Activated CD8-positive, alpha-beta memory T cell treated with anti-CD3 and anti-CD28 coated beads, Interleukin-2, amount 50 U/mL, for 4 hours (primary cell): ENCODE data around the gene THEMIS.
"Not testable (repeated sequence)": the region's sequence is repeated elsewhere in the genome, so short reads cannot be mapped to it uniquely, and the experiment has no call there.

ENCODE experiments used
- DNase-seq: peaks from one replicate; pipeline ENCODE4 v3.0.0-alpha.2; 2020

Gene THEMIS

GRCh38 chr6:127793396-127793795 lies 107.5 kb downstream of the THEMIS start:
- DNase-seq: no peak

DNA sequence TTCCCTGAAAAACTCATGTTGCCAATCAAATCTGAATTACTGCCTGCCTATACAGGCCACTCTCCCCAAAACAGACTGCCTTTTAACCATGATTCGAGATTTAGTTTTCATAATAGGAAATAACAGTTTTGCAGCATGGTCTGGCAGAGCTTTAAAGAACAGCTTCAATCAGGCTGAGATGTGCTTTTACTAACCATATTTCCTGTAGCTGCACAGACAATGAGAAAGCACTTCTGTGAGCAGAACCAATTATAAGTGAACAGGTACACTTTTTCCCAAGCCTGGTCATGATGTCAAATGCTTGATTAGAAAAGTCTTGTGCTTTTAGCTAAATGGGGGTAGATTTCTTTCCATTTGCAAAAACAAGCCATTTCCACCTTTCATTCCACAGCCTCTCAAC lies 108.2 kb downstream of the THEMIS start:
- no peak for DNase-seq

GRCh38 chr6:127791779-127792528 lies 108.9 kb downstream of the THEMIS start:
- DNase-seq: no peak

DNA sequence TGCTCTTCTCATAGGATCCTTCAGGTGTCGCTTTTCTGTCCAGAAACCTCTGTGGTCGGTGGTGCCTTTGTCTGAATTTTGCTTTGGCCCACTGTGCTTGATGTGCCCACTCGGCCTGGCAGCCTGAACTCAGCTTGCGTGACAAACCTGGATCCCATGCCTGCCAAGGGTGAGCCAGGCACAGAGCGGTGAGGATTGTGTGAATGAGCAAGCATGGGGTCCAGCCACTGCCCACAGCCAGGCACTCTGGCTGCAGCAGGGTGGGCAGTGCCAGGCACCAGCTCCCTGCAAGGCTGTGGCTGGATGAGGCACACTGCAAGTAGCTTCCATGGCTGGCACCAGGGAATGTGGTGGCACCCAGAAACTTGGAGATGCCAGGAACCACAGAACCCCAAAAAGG lies 110.3 kb downstream of the THEMIS start:
- no peak for DNase-seq

GRCh38 chr6:127786109-127786508 lies 114.7 kb downstream of the THEMIS start:
- no peak for DNase-seq

DNA sequence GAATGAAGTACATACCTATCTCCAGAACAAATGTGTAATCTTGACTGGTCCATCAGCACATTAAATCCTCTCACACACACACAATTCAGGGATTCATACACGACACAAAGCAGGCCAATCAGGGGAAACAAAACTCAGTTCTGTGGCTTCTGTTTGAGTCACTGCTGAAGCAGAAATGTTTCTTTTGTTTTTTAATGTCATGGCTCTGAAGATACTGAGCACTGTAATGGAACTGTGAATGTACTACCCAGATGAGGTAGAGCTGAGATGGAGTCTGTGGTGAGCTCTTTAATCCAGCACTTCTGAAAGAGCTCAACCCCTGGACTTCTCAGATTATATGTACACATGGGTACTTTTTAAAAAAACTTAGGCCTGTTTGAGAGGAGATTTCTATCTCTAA lies 116.4 kb downstream of the THEMIS start:
- no peak for DNase-seq

- DNase-seq: not testable (repeated sequence)
Observed at GRCh38 chr6:127781636-127782272, 119.1 kb downstream of the THEMIS start.

DNA sequence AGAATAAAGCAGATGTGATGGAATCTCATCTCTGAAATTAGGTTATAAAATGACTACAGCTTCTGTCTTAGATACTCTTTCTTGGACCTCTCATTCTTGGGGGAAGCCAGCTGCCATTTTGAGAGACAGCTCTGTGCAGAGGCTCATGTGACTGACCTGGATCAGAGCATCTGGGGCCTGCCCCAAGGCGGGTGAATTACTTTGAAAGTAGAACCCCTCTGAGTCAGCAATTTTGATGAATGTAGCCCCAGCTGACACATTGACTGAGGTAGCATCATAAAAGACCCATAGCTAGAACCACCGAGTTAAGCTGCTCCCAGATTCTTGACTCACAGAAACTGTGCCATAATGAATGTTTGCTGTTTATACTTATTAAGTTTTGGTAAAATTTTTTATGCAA lies 124.5 kb downstream of the THEMIS start:
- DNase-seq: no peak

GRCh38 chr6:127775371-127775770 lies 125.5 kb downstream of the THEMIS start:
- no peak for DNase-seq

- no peak for DNase-seq
Observed at GRCh38 chr6:127768745-127769144, 132.1 kb downstream of the THEMIS start.

DNA sequence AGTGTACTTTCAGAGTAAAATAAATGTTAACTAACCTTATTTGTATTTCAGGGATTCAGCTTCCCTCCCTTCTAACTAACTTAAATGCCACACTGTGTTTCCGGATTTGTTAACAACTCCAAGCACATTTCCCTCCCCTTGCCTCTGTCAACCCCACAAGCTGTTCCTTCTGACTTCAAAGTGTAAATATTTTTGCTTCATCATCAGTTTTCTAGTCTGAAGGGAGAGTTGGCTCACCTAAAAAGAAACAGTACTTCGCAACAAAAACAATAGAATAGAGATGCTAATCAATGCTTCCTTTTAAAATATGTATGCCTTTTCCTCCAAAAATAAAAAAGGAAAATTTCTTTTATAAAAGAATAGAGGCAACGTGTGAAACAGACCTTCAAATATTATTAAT lies 132.6 kb downstream of the THEMIS start:
- DNase-seq: no peak

GRCh38 chr6:127765949-127766348 lies 134.9 kb downstream of the THEMIS start:
- no peak for DNase-seq

- no peak for DNase-seq
Observed at GRCh38 chr6:127762284-127762683, 138.6 kb downstream of the THEMIS start.

DNA sequence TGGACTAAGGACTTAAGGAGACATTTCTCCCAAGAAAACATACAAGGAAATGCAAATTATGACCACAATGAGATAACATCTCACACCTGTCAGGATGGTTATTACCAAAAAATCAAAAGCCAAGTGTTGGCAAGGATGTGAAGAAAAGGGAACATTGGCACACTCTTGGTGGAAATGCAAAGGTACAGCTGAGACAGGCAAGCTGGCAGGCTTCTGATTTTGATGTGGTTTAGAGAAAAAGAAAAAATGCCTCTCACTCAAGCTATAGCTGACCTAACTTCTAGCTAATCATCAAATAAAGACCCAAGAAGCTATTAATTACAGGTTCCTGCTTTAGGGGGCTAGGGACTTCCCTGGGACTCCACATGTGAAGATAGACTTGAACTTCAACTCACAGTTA lies 139.8 kb downstream of the THEMIS start:
- no peak for DNase-seq

DNA sequence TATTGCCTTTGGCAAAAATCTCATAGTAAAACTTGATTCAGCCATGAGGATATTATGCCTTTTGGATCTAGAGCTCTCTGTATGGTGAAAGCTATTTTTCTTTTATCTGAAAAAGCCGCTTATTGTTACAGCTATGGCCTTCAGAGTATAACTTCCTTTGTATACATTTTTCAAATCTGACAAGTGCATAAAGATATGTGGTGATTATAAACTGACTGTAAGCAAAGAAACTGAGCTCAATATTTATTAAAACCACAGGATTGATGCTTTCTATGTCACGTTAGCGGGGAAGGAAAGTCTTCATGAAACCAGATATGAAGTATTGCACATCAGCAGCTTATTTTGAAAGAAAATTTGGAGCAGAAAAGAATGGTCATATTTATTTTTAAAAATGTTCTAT lies 151.8 kb downstream of the THEMIS start:
- DNase-seq: no peak

DNA sequence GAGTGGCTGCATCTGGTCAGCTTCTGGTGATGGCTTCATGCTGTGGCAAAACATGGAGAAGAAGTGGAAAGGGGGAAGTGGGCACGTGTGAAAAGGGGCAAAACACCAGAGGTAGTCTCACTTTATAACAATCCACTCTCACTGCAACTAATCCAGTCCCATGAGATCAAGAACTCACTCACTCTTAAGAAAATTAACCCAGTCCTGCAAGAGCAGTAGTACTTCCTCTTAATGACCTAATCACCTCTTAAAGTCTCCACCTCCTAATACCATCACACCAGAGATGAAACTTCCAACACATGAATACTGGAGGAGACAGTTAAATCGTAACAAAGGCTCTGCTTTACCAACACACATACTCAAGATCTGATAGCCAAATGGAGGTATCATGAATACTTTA lies 152.6 kb downstream of the THEMIS start:
- no peak for DNase-seq

GRCh38 chr6:127738423-127738822 lies 162.4 kb downstream of the THEMIS start:
- DNase-seq: no peak

GRCh38 chr6:127737768-127738167 lies 163.1 kb downstream of the THEMIS start:
- no peak for DNase-seq

GRCh38 chr6:127737009-127737486 lies 163.8 kb downstream of the THEMIS start:
- peak; percentile 25 for DNase-seq

- no peak for DNase-seq
Observed at GRCh38 chr6:127732927-127733326, 167.9 kb downstream of the THEMIS start.

GRCh38 chr6:127727260-127727953 lies 173.5 kb downstream of the THEMIS start:
- DNase-seq: no peak

GRCh38 chr6:127725821-127726220 lies 175.0 kb downstream of the THEMIS start:
- DNase-seq: no peak

DNA sequence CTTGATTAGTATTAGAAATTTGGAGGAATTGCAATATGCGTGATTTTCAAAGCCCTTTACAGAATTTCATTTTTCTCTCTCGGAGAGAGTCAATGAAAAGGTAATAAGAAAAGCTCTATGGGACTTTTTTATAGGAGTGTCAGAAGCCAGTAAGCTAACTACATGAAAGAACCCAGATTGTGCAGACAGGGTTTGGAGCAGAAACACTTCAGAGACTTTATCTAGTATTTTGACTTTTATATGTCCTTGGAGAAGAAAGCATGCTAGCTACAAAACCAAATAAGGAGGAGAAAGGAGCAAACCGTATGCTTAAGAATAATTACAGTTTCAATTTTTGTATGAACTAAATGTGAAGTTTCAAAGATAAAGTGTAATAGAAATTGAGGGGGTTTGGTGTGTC lies 182.2 kb downstream of the THEMIS start:
- no peak for DNase-seq

DNA sequence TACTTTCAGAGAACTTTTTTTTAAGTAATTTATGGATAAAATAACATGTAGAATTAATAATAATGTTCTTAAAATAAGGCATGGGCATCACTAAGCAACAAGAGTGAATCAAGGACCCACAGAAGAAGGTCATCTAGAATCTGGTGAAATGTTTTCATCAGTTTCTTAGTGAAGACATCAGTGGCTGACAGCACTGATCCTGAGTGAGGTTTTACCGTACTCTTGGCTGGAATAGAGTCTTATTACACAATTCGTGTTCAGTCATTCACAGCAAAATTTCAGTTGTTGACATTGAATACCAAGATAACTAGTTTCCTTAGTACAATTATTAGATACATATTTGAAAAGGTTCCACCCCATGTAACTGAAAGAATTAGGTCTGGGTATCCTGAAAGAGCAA lies 183.5 kb downstream of the THEMIS start:
- DNase-seq: no peak
